HS-5 (cell line): ENCODE measurements around the gene CR2.
"Not testable (repeated sequence)": the region's sequence is repeated elsewhere in the genome, so short reads cannot be mapped to it uniquely, and the experiment has no call there.

Source experiments
- DNase-seq: peaks from one replicate; pipeline ENCODE4 v3.0.0-alpha.2; 2012; ENCODE audit warnings: low read depth

CR2 gene

GRCh38 chr1:207504438-207504837 lies 50.3 kb downstream of the CR2 start:
- no peak for DNase-seq

GRCh38 chr1:207510444-207510843 lies 56.3 kb downstream of the CR2 start:
- no peak for DNase-seq

DNA sequence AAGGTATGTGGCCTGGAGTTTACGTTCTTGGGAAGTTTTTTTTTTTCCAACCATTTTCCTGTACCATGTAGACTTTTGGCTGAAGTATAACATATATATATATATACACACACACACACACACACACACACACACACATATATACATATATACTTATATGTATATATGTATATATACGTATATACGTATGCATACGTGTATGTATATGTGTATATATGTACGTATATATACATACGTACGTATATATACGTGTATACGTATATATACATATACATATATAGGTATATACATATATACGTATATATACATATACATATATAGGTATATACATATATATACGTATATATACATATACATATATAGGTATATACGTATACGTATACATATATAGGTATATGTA lies 60.8 kb downstream of the CR2 start:
- DNase-seq = no peak

DNA sequence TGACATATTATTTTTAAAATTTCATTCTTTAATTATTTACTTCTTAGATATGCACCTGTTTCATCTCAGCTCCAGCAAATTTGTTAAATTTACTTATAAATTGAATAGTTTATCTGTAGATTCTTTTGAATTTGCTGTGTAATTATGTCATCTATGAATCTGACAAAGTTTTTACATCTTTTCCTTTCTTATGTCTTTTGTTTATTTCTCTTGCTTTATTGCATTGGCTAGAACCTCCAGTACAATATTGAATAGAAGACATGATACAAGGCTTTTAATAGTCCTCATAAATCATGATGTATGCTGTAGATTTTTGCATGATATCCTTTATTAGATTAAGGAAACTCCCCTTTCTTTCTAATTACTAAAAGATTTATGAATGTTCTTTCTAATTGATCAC lies 62.6 kb downstream of the CR2 start:
- no peak for DNase-seq

DNA sequence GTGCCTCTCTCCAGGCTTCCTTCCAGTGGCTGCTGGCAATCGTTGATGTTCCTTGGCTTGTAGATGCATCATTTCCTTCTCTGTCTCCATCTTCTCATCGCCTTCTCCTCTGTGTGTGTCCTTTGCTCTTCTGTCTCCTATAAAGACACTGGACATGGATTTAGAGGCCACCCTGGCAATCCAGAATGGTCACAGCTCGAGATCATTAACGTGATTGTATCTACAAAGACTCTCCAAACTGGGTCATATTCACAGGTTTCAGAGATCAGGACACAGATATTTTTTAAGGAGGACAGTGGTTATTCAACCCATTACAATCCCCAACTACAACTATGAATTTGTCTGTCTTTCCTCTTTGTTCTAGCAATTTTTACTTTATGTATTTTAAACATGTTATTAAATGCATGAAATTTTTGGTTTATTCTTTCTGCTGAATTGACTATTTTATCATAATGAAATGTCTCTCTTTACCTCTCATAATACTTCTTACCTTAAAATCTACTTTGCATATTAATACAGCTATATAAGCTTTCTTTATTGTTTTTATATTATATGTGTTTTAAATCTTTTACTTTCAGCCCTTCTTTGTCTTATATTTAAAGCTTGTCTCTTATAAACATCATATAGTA lies 64.6 kb downstream of the CR2 start:
- DNase-seq = no peak

GRCh38 chr1:207519505-207520399 lies 65.6 kb downstream of the CR2 start:
- DNase-seq = no peak

- DNase-seq = not testable (repeated sequence)
These were observed 66.5 kb downstream of the CR2 start for GRCh38 chr1:207520400-207521345.

- not testable (repeated sequence) for DNase-seq
These were observed 71.1 kb downstream of the CR2 start for GRCh38 chr1:207525239-207525638.

- not testable (repeated sequence) for DNase-seq
These were observed 74.3 kb downstream of the CR2 start for GRCh38 chr1:207528401-207528800.

DNA sequence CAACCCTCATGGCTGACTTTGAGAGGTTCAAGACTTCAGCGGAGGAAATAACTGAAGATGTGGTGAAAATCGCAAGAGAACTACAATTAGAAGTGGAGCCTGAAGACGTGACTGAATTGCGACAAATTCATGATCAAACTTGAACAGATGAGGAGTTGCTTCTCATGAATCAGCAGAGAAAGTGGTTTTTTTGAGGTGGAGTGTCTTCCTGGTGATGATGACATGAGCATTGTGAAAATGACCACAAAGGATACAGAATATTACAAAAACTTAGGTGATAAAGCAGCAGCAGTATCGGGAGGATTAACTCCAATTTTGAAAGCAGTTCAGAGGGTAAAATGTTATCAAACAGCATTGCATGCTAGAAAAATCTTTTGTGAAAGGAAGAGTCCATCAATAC lies 82.1 kb downstream of the CR2 start:
- DNase-seq = not testable (repeated sequence)
